LNCaP clone FGC (cell line): ENCODE results near the gene PEX11G.

ENCODE experiments used
- DNase-seq: peaks from one replicate; pipeline ENCODE4 v3.0.0-alpha.2; 2011; ENCODE audit warnings: low read depth
- H3K4me3 ChIP-seq: 2 replicates; pipeline ENCODE4 v1.5.1; 2011; ENCODE audit warnings: mild to moderate bottlenecking, low read depth, low read length, control low read depth
- CTCF ChIP-seq: IDR thresholded peaks from 2 replicates; pipeline ENCODE4 v1.5.1; 2012; ENCODE audit warnings: mild to moderate bottlenecking; ENCODE audit not compliant: control insufficient read depth, insufficient read depth; ENCODE audit errors: extremely low read depth

Gene PEX11G

DNA sequence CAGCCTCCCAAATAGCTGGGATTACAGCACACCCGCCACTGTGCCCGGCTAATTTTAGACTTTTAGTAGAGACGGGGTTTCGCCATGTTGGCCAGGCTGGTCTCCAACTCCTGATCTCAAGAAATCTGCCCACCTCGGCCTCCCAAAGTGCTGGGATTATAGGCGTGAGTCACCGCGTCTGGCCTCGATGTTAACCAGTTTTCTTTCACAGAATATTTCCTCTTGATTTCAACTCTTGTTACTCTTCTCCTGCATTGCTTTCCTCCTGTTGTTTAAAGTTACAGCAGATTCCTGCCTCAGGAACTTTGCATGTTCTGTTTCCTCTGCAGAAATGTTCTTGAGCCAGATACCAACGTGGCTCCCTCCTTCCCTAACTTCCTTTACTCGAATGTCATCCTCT is 3.7 kb upstream of the PEX11G start:
- H3K4me3 ChIP-seq: no peak overlapping the region
- TF ChIP-seq CTCF: no peak
- DNase-seq: no peak

- H3K4me3 ChIP-seq: no peak overlapping the region
- no peak for TF ChIP-seq CTCF
- no peak for DNase-seq
Measured at GRCh38 chr19:7492142-7492541, 3.3 kb upstream of the PEX11G start.

DNA sequence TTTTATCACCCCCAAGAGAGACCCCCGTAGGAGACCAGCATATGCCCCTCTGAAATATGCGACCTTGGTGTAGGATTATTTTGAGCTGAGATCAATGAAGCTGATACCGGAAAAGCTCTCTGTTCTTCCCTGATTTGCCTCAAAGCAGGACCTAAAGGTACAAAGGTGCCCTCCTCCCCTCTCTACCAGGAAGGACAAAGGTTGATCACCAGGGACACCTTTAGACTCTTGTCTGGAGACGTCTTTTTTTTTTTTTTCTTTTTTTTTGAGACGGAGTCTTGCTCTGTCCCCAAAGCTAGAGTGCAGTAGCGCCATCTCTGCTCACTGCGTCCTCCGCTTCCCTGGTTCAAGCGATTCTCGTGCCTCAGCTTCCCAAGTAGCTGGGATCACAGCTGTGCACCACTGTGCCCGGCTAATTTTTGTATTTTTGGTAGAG is 792 bp upstream of the PEX11G start:
- H3K4me3 ChIP-seq: no peak overlapping the region; the same call in 1 of the 2 replicates
- TF ChIP-seq CTCF: no peak
- DNase-seq: no peak

- DNase-seq: no peak
- no peak for TF ChIP-seq CTCF
Measured at GRCh38 chr19:7486923-7487322, 1.9 kb downstream of the PEX11G start.

GRCh38 chr19:7483720-7484201 is 5.1 kb downstream of the PEX11G start:
- no peak for DNase-seq
- TF ChIP-seq CTCF: no peak
- no peak overlapping the region for H3K4me3 ChIP-seq

More at GRCh38 chr19:7486923-7487322, 1.9 kb downstream of the PEX11G start:
- no peak overlapping the region for H3K4me3 ChIP-seq

DNA sequence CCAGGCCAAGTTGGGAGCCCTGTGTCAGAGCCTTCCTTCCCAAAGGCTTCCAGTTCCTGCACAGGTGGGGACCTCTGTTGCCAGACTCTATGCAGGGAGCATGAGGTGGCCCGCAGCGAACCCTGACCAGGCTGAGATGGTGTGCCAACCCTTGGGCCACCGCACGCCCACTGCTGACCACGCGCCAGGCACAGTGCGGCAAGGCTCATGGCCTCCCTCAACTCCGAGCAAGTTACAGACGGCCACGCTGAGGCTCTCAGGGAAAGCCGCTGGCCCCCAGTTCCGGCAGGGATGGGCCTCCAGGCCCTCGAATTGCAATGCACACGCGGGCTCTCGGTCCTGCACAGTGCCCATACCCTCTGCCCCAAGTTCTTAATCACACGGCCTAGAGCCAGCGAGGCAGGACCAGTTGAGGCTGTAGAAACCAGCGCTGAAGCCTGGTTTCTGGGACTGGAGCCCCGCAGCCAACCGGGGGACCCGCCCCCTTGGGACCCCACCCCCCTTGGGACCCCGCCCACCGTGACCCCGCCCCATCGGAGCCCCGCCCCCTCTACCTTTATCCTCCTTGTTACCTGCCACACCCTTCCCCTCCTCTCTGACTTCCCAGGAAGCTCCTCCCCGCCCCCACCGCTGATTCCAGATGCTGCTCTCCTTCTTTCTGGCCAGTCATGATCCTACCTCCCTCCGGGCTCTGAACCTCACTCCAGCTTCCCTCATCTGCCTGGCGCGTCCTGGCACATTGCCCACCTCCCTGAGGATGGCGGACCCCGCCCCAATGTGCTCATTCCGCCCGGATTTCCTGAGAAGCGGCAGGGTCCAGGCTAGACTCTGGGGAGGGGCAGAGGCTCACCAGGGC is 6.0 kb downstream of the PEX11G start:
- no peak for TF ChIP-seq CTCF
- no peak overlapping the region for H3K4me3 ChIP-seq
- DNase-seq: no peak

GRCh38 chr19:7480970-7481255 is 7.9 kb downstream of the PEX11G start:
- H3K4me3 ChIP-seq: no peak overlapping the region
- TF ChIP-seq CTCF: no peak
- no peak for DNase-seq
